CD4-positive, alpha-beta T cell treated with Interleukin-15 for 1 hour (primary cell): ENCODE data around the gene FHIT.
"Not testable (repeated sequence)": the region's sequence is repeated elsewhere in the genome, so short reads cannot be mapped to it uniquely, and the experiment has no call there.

Source experiments
- DNase-seq: peaks from one replicate; pipeline ENCODE4 v3.0.0-alpha.2; 2020

FHIT gene

DNA sequence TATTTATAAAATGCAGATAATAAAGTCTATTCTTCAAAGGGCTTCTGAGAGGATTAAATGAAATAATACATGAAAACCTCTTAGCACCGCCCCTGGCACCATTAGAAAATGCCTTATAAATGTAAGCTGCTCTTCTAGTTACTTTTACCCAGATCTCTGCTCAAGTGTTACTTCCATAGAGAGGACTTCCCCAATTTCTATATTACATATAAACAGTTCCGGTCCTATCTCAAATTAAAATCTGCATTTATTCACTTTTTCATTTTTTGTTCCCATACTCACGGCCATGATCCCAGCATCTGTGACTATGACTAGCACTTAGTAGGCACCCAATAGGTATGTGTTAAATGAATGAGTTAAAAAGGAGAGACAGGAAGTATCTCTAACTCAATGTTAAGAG, 1310.5 kb downstream of the FHIT start:
- no peak for DNase-seq

DNA sequence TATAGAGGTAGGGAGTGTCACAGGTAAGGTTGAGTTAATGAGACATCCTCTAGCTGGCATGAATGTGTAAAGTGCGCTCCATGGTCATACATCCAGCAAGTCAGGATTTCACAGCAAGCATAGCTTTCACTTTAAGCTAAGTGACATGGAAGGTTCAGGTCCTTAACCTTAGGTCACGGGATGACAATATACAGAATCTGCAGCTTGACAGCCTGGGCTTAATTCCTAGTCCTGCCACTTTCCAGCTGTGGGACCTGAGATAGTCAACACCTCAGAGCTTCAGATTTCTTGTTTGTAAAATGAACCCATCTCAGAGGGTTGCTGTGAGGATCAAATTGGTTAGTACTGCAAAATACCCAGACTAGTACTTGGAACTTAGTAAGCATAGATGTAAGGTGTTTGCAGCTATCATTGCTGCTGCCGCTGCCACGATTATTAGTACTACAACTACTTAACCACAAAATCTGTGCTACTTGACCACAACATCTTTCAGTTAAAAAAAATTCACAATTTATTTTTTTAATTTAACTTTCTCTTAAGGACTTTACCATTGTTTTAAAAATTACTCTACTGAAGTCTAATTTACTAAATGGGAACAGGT, 1311.3 kb downstream of the FHIT start:
- no peak for DNase-seq

DNA sequence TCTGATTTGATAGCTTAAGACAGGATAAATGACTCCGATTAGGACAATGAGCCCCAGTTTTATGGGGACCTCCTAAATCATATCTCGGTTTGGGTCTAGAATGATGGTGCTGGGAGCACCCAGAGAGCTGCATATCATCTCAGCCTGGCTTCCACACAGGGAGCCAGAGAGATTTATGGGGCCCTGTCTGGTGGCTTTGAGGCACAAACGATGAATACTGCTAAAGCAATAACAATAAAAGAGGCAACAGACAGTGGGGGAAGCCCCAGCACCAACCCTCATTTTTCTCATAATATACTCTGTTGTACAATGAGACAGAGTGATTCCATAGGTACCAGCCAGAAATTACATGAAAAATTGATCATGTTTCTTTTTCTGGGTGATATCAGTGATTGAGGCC, 1312.4 kb downstream of the FHIT start:
- no peak for DNase-seq

DNA sequence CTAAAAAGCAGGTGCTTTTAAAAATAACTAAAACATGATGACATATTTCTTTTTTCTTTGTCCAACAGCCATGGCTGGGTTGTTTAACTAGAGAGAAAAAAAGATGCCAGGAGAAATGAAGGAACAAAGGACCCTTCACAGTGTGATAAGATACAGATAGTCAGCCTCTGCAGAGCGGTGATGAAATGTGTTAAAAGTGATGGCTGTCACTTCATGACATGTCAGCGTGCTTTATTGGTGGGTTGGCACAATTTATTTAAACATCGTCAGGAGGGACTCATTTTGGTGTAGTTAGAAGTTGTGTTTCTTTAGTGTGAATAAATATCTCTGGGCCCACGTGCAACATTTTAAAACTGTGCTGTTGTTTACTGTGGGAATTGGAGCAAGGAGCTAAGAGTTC, 1314.1 kb downstream of the FHIT start:
- DNase-seq: no peak

DNA sequence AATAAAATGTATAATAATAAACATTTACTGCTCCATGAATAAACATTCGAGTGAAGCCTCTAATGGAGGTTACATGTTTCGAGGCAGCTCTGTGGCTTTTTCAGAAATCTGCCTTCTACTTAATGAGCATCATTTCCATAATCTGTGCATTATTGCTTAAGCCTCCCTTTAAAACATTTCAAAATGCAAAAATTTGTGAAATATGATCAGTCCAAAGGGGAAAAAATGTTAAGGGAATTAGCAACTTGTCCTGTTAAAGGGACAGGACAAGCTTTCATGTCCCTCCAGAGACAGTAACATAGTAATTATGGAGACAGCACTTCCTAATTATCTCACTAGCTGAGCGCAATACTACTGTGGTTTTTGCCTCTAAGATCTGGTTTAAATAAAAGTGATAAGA, 1314.8 kb downstream of the FHIT start:
- DNase-seq: no peak

DNA sequence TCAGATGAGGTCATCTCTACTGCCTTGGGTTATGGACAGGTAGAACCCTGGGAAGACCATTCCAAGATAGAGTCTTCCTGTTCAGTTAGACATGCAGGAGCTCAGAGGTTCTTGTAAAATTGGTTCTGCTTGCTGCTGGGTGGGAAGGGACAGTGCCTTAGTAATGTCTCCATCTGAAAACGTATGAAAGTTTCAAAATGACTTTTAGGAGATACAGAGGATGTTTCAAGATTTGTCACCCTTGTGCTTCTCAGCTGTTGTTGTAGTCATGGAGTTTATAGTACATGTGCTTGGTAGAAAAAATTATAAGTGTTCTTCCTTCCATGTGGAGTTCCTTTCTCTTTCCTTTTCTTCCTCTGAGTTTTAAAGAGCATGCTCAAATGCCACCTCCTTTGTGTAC, 1316.2 kb downstream of the FHIT start:
- no peak for DNase-seq

DNA sequence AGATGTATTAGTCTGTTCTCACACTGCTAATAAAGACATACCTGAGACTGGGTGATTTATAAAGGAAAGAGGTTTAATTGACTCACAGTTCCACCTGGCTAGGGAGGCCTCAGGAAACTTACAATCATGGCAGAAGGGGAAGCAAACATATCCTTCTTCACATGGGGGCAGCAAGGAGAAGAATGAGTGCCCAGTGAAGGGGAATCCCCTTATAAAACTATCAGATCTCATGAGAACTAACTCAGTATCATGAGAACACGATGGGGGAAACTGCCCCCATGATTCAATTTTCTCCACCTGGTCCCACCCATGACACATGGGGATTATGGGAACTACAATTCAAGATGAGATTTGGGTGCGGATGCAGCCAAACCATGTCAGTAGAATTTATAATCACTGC, 1316.7 kb downstream of the FHIT start:
- not testable (repeated sequence) for DNase-seq

DNA sequence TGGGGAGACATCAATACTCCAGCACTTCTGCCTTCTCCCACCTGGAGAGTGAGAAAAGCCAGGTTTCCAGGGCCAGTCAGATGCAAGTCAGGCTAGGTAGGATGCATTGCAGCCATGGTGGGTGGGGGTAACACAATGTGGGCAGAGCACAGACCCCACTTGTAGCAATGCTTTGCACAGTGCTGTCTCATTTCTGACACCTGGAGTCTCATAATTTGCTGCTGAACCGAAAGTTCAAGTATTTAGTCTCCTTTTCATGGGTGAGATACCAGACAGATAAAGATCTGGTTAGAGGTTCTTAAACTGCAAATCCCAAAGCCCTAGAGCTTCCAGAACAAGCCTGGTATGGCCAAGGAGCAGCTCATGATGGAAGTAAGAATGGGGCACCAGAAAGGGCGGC, 1321.1 kb downstream of the FHIT start:
- no peak for DNase-seq

DNA sequence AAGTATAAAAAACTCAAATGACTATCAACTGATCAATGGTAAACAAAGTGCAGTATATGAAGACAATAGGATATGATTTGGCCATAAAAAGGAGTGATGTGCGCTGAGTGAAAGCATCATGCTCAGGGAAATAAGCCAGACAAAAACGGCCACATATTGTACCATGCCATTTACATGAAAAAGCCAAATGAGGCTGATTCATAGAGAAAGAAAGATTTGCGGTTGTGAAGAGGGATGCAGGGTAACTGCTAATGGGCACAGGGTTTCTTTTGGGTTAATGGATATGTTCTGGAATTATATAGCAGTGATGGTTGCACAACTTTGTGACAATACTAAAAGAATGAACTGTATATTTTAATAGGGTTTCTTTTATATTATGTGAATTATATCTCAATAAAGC, 1324.2 kb downstream of the FHIT start:
- no peak for DNase-seq

DNA sequence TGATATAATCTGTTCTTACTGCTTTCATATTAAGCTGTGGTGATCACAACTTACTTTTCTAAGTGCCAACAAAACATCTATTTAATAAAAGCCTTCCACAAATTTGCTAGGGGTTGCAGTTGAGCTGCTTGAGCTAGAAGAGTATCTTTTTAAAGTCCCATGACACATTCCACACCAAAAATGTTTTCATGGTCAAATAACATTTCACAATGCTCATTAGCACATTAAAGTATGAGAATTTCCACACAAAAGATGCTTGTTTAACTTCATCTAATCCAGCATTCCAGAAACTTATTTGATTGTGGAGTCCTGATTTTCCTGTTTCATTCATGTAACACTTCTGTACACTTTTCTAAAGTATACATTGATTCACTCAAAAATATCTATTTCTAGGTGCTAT, 1325.3 kb downstream of the FHIT start:
- DNase-seq: no peak

DNA sequence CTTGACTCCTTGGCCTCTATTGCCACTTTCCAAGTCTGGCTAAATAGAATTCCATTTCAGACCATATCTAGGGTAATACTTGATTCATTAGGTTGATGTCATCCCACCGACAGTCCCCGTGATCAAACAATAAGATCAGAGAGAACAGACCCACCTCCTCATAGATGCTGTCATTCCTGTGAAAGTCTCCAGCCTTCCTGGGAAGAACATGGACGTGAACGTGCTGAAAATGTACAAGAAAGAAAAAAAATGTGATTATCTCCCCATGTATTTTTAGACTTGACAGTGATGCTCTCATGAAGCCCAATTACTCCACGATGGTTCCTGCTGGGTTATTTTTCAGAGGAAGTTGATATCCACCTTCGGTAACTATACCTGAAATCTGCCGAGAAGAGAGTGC, 1329.1 kb downstream of the FHIT start:
- no peak for DNase-seq

DNA sequence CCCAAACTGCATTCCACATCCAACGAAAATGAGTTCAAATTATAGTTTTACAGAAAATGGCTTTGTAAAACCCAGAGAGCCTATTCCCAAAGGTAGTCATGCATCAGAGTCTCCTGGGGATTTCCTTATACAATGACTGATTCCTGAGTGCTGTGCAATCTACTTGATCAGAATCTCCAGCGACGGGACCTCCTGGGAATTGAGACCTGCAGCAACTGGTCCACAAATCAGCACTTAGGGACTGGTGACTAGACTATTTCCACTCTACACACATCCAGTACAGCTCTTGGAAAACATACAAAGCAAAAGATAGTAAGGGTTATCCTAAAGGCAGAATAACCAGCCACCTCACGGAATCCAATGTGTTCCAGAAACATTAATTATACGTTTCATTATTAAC, 1330.4 kb downstream of the FHIT start:
- no peak for DNase-seq

DNA sequence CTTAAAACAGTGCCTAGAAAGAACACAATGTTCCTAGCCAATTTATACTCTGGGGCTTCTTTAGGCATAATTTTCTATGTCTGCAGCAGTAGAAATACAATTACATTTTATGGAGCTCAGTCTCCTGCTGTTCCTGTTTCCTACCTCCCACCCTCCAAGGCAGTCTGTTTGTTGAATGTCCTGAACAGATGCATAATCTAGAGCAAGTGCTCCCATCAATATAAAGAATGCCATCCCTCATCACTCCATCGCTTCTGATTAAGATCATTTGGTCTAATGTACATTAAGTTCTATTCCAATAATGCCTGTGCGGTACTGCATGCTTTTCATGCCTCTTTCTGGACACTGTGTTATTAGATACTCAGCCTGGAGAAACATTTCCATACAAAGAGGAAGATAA, 1331.7 kb downstream of the FHIT start:
- DNase-seq: no peak

DNA sequence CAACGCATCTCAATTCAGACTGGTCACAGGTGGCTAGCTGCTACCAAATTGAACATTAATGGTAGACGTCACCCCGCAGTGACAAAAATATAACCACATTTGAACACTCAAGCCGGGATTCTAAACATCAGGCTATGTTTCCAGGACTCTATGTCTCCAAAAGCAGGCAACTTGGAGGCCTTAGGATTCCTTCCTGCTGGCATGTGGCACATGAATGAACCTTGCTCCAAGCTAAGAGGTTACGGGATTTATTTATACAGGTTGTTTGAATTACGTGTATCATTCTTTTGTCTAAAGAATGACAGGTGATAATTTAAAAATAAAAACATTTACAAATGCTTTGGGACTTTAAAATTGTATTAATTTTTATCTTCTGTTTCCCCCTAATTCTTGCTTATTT, 1337.0 kb downstream of the FHIT start:
- no peak for DNase-seq

DNA sequence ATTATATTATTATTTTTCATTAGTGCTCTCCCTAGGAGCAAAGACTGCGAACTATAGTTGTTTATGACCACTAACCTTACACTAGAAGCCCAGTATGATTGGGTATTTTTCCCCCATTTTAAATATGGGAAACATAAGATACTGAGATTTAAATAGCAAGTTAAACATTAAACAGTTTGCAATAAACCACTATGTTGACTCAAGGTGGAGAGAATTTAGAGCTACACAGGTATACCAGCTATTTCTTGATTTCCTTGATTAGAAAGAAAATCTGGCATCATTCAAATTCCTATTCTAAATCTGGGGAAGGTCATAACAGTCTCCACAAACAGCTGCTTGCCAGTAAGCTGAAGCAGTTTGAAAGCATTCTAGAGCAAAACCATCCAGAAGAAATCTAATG, 1337.6 kb downstream of the FHIT start:
- no peak for DNase-seq

DNA sequence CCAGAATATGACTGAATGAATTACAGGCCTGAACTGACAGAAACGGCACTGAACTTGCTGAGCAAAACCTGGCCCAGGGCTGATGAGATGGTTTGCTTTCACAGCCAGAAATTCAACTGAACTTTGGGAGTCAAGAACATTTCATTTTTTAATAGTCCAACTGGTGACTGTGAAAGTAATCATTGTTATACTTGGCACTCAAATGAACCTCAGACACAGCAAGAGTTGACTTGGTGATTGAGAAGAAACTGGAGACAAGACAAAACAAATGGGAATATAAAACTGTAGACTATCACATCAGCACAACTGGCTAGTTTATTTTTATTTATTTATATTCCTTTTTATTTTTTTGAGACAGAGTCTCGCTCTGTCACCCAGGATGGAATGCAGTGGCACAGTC, 1342.6 kb downstream of the FHIT start:
- DNase-seq: no peak

DNA sequence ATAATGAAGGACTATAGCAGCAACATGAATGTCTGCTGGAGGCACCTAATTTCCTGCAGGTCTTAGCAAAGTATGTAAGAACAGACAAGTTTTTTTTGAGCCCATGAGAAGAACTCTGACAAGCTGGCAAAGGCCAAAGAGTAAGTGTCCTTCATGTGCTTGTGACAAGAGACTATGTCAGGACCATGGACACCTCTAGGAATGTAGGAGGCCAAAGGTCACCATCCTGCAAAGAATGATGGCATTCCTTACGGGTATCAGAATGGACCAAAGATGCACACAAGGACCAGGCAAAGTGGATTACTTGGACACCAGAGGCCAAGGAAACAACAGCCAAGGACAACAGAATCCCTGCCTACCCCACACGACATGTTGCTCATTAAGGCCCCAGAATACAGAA, 1343.0 kb downstream of the FHIT start:
- DNase-seq: no peak

DNA sequence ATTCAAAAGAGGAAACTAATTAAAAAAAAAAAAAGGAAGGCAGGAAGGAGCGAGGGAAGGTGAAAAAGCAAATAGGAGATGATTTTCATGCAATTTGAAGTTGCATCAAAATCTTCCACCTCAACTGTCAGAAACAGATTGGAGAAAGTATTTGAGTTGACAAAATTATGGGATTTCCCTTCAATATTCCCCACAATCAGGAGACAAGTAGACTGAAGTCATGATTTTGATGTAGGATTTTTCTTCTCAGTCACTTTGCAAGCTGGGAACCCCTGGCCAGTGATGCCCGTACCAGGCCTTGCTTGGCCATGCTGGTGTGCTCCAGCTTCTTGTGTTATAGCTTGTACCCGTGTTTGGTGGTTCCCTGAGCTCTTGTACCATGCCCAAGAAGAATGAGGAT, 1347.0 kb downstream of the FHIT start:
- no peak for DNase-seq

DNA sequence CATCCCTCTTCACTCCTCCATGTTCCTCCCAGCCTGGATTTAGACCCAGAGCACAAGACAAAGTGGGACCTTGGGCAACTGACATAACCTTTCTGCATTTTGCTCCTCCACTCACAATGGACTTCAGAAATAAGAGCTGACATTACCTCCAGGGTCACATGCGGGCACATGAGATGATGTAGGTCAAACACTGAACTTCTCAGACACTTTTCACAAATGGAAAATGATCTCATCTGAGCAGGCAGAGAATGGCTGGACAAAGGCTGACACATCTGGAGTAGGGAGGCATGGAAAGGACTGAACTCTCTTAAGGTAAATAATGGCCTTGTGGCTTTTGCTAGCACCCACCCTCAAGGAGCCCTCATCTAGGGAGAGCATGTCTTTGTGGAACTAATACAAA, 1352.2 kb downstream of the FHIT start:
- DNase-seq: no peak

DNA sequence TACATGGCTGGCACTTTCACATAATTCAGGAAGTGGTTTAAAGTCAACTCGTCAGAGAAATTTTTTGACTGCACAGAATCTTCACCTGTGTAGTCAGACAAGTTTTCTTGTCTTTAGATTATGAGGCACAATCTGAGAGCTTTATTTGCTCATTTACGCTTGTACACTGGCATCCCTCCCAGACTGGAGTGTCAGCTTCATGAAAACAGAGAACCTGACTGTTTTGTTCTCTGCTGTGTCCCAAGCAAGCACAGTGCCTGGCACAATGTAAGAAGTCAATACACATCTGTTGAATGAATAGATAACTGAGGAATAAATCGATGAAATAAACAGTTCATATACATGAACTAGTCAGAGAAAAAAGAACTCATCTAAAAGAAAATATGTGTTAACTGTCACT, 1355.3 kb downstream of the FHIT start:
- no peak for DNase-seq

DNA sequence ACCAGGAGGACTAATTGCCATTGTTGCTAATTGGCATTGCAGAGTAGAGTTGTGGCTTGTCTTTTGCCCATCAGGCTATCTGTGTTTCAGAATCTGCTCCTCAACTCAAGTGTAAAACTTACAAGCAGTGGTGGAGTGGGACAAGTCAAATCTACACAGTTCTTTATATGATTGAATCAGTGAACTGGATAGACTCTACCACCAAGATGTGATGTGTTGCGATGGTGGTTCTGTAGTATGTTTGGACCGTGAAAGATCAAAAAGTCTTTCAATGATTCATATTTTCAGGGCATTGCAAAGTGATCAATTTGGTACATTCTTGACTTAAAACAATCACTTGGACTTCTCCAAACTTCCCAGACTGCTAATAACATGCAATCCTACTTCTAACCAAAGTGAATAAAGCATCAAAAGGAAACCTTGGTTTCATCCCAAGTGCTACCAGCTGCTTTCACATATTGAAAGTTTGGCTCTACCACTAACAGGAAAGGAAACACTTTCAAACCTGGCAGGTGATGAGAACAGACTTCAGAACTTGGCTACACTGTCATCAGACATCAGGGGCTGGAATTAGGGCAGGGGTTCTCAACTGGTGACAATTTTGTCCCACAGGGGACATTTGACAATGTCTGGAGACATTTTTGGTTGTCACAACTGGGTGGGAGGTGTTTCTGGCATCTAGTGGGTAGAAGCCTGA, 1356.7 kb downstream of the FHIT start:
- no peak for DNase-seq

DNA sequence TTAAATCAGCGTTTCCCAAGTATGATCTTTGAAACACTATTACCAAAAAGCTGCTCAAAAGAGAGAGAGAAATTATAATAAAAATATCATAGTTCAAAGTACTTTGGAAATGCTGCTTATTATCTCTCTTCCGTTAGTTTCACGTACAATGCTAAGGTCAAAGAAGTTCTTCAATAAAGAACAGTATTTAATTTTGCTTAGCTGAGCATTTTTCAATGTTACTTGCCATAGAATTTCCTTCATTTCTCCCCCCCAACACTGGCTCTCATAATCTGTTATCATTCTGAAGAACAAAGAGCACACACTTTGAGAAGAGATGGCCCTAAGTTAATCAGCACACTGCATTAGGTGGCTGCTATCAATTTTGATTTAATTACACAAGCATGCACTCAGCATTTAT, 1360.6 kb downstream of the FHIT start:
- DNase-seq: no peak

DNA sequence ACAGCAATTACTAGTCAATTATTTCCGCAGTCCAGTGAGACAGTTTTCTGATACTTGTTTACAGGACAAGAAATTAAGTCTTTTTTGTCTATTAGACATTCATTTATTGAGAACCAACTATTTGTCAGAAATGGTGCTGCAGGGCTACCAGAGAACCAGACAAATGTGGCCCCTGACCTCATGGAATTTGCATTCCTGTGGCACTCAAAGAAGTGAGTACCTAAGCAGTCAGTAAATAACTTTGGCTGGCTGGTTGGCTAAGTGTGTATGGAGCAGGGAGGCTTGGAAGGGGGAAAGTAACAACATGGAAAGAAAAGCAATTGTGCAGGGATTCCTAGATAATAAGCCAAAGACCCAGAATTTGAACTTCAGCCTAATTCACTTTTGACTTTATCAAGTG, 1364.5 kb downstream of the FHIT start:
- DNase-seq: no peak

DNA sequence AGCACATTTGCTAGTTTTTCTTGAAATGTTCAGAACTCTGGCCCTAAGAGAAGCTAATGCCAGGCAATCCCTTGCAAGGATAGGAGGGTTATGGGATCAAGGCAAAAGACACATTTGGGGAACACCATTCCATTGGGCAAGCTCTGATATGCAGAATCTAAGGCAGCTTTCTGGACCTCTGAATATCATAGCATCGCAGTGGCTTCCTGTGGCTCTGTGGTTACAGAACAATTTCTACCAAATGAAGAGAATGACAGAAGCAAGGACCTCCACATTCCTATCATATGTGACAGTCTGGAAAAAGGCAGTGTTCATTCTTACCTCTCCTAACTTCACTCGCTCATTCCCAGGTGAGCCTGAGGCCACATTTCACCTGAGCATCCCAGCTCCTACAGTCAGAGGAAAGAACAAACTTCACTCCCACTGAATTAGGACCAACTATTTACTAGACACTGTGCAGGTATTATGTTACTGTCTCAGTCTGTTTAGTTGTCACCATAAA, 1365.3 kb downstream of the FHIT start:
- DNase-seq: no peak

DNA sequence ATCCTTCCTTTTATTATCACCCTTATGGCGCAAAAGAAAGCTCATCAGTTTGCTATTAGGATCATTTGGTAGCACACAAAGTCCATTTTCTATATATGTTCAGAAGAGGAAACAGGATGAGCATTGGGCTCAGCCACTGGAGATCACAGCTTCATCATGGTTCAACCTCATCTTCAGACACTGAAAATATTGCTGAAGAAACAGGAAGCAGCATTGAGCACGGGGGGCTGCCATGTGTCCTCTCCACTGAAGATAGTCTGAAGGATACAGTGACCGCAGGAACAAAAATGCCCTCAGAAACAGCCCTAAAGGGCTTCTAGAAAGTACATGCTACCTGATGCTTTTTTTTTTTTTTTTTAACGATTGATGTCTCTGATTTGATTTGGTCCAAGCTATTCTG, 1366.2 kb downstream of the FHIT start:
- DNase-seq: no peak
